Gastrocnemius medialis (tissue), 4 donors: ENCODE results near the gene NPEPL1.

Experiments used
- POLR2A ChIP-seq, 2 donors: fragments of 450-650 bp; IDR thresholded peaks; one replicate each; pipeline ENCODE4 v1.6.1; 2017; ENCODE audit warnings: antibody characterized with exemption in 2 of 2, mild to moderate bottlenecking in 2 of 2, moderate library complexity in 2 of 2
- TF ChIP-seq, protein P1 (sequence below), 5 experiments: fragments of 450-650 bp in 3 of 5; fragments of 200-600 bp in 2 of 5; sonication (generic) in 2 of 5; IDR thresholded peaks in 4 of 5; conservative IDR thresholded peaks in 1 of 5; 1 replicate in 4 of 5; 2 replicates in 1 of 5; pipeline ENCODE4 v1.5.1; 2016 to 2019; ENCODE audit warnings: antibody characterized with exemption in 5 of 5, mild to moderate bottlenecking in 3 of 5, moderate library complexity in 3 of 5

DNA sequence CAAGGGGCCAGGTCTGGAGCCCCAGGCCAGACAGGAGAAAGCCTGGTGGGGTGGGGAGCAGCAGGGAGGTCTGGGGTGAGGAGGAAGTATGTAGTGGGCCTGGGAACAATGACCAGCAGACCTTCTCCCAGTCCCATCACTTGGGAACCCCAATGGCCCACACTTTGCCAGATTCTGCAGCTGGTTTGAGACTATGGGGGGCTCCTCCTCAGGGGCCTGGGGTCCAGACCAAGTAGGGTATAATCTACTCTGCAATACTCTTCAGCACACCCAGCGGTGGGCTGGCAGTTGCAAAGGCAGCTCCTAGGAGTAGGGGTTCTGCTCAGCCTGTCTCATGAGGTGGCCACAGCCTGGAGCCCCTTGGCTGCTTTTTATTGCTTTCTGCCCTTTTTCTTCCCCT, 52.8 kb downstream of the NPEPL1 start:
- TF ChIP-seq, protein P1, sequence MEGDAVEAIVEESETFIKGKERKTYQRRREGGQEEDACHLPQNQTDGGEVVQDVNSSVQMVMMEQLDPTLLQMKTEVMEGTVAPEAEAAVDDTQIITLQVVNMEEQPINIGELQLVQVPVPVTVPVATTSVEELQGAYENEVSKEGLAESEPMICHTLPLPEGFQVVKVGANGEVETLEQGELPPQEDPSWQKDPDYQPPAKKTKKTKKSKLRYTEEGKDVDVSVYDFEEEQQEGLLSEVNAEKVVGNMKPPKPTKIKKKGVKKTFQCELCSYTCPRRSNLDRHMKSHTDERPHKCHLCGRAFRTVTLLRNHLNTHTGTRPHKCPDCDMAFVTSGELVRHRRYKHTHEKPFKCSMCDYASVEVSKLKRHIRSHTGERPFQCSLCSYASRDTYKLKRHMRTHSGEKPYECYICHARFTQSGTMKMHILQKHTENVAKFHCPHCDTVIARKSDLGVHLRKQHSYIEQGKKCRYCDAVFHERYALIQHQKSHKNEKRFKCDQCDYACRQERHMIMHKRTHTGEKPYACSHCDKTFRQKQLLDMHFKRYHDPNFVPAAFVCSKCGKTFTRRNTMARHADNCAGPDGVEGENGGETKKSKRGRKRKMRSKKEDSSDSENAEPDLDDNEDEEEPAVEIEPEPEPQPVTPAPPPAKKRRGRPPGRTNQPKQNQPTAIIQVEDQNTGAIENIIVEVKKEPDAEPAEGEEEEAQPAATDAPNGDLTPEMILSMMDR (IDR thresholded peaks at IDR 0.05 in 4 of 5, conservative IDR thresholded peaks at IDR 0.05 in 1 of 5) = no peak
- no peak for TF ChIP-seq POLR2A (IDR thresholded peaks at IDR 0.05)
